Osteocyte (in vitro differentiated cells): Measurements from ENCODE around the gene FGF14. TPM values are rescaled to one million over a fixed set of nuclear protein-coding genes. Genes with fewer than 3 reads are reported as not detected.

ENCODE experiments used
- DNase-seq: peaks from one replicate; pipeline ENCODE4 v3.0.0; 2021; ENCODE audit warnings: mixed read lengths; ENCODE audit not compliant: unreplicated experiment; ENCODE audit errors: extremely low spot score
- H3K27ac Mint-ChIP-seq: one replicate; pipeline ENCODE4 v1.8.0; 2021; ENCODE audit warnings: mild to moderate bottlenecking, mixed read lengths; ENCODE audit not compliant: unreplicated experiment
- H3K27me3 Mint-ChIP-seq: one replicate; pipeline ENCODE4 v1.8.0; 2021; ENCODE audit warnings: mixed read lengths; ENCODE audit not compliant: unreplicated experiment
- H3K36me3 Mint-ChIP-seq: one replicate; pipeline ENCODE4 v1.8.0; 2021; ENCODE audit warnings: mixed read lengths; ENCODE audit not compliant: unreplicated experiment
- H3K4me1 Mint-ChIP-seq: one replicate; pipeline ENCODE4 v1.8.0; 2021; ENCODE audit warnings: mixed read lengths; ENCODE audit not compliant: unreplicated experiment
- H3K4me3 Mint-ChIP-seq: one replicate; pipeline ENCODE4 v1.8.0; 2021; ENCODE audit warnings: mild to moderate bottlenecking, moderate library complexity, mixed read lengths; ENCODE audit not compliant: unreplicated experiment
- H3K9me3 Mint-ChIP-seq: one replicate; pipeline ENCODE4 v1.8.0; 2021; ENCODE audit warnings: mixed read lengths; ENCODE audit not compliant: unreplicated experiment
- CTCF ChIP-seq: fragments of 200-600 bp; sonication (generic); IDR thresholded peaks from 2 replicates; pipeline ENCODE4 v1.5.0; 2021; ENCODE audit warnings: antibody characterized with exemption, mild to moderate bottlenecking, moderate library complexity
- total RNA-seq: library from RNA; stranded (reverse); gene quantifications from 2 replicates; pipeline ENCODE4 v1.2.1, GENCODE V29; 2021

Gene FGF14
- total RNA-seq, 1 donor from 2014 or later = 0.24 TPM

- H3K4me1 Mint-ChIP-seq = no peaks in the 10 kb centered on the region
- TF ChIP-seq CTCF = no peak
- no peak overlapping the region for H3K27ac Mint-ChIP-seq
- no peak for DNase-seq
- no peak overlapping the region for H3K4me3 Mint-ChIP-seq
- no peaks in the 10 kb centered on the region for H3K36me3 Mint-ChIP-seq
- H3K27me3 Mint-ChIP-seq = peaks cover 33% of the 10 kb centered on the region
- H3K9me3 Mint-ChIP-seq = no peaks in the 10 kb centered on the region
Observed at GRCh38 chr13:102380012-102380411, 21.8 kb downstream of the FGF14 start.

GRCh38 chr13:102376318-102376717, 25.5 kb downstream of the FGF14 start:
- Mint-ChIP-seq H3K9me3 (no peaks in the 10 kb centered on the region), H3K27ac (no peak overlapping the region), H3K4me3 (no peak overlapping the region), H3K36me3 (no peaks in the 10 kb centered on the region), H3K27me3 (peaks cover 11% of the 10 kb centered on the region), H3K4me1 (no peaks in the 10 kb centered on the region)
- no peak for TF ChIP-seq CTCF
- no peak for DNase-seq

GRCh38 chr13:102374726-102375125, 27.1 kb downstream of the FGF14 start:
- H3K27me3 Mint-ChIP-seq = peaks cover 4% of the 10 kb centered on the region
- no peak for DNase-seq
- H3K4me3 Mint-ChIP-seq = no peak overlapping the region

GRCh38 chr13:102374233-102374632, 27.6 kb downstream of the FGF14 start:
- Mint-ChIP-seq H3K36me3 (no peaks in the 10 kb centered on the region), H3K4me3 (no peak overlapping the region), H3K9me3 (no peaks in the 10 kb centered on the region), H3K27me3 (peaks cover 4% of the 10 kb centered on the region), H3K27ac (no peak overlapping the region), H3K4me1 (no peaks in the 10 kb centered on the region)
- no peak for DNase-seq
- no peak for TF ChIP-seq CTCF

More at GRCh38 chr13:102374726-102375125, 27.1 kb downstream of the FGF14 start:
- H3K36me3 Mint-ChIP-seq = no peaks in the 10 kb centered on the region
- no peaks in the 10 kb centered on the region for H3K4me1 Mint-ChIP-seq
- H3K27ac Mint-ChIP-seq = no peak overlapping the region
- no peak for TF ChIP-seq CTCF
- H3K9me3 Mint-ChIP-seq = no peaks in the 10 kb centered on the region

GRCh38 chr13:102373221-102373620, 28.6 kb downstream of the FGF14 start:
- no peaks in the 10 kb centered on the region for H3K36me3 Mint-ChIP-seq

More at GRCh38 chr13:102373221-102373620, 28.6 kb downstream of the FGF14 start:
- no peaks in the 10 kb centered on the region for H3K9me3 Mint-ChIP-seq
- H3K27me3 Mint-ChIP-seq = peaks cover 4% of the 10 kb centered on the region
- H3K4me1 Mint-ChIP-seq = no peaks in the 10 kb centered on the region
- no peak overlapping the region for H3K4me3 Mint-ChIP-seq
- TF ChIP-seq CTCF = no peak
- no peak overlapping the region for H3K27ac Mint-ChIP-seq
- no peak for DNase-seq
